Lower leg skin (tissue), 3 donors: ENCODE results near the gene ARHGAP21.

Experiments used
- CTCF ChIP-seq, 3 donors: fragments of 450-650 bp; IDR thresholded peaks; one replicate each; pipeline ENCODE4 v1.5.1; 2016; ENCODE audit warnings: antibody characterized with exemption in 3 of 3, mild to moderate bottlenecking in 3 of 3, moderate library complexity in 2 of 3
- POLR2A ChIP-seq, 2 donors: fragments of 450-650 bp; IDR thresholded peaks; one replicate each; pipeline ENCODE4 v1.6.1; 2016 to 2017; ENCODE audit warnings: antibody characterized with exemption in 2 of 2, mild to moderate bottlenecking in 1 of 2, moderate library complexity in 1 of 2

- TF ChIP-seq POLR2A (IDR thresholded peaks at IDR 0.05): no peak
- TF ChIP-seq CTCF (IDR thresholded peaks at IDR 0.05): no peak
These were observed 17.1 kb downstream of the ARHGAP21 start for GRCh38 chr10:24706479-24707118.
